H9 (cell line): Measurements from ENCODE around the gene ANKRD17. TPM values are rescaled to one million over a fixed set of nuclear protein-coding genes. Genes with fewer than 3 reads are reported as not detected.

Source experiments
- DNase-seq: peaks from one replicate; pipeline ENCODE4 v3.0.0-alpha.2; 2017
- H2AFZ ChIP-seq: one replicate; pipeline ENCODE4 v1.6.1; 2013; ENCODE audit warnings: mild to moderate bottlenecking, low read length, control low read depth, moderate library complexity
- H2AK5ac ChIP-seq: 2 replicates; pipeline ENCODE4 v1.6.1; 2013; ENCODE audit warnings: low read length, control low read depth, mixed read lengths; ENCODE audit not compliant: insufficient read length
- H2BK120ac ChIP-seq: one replicate; pipeline ENCODE4 v1.6.1; 2013; ENCODE audit warnings: low read depth, mild to moderate bottlenecking, low read length, control low read depth, inconsistent platforms; ENCODE audit not compliant: poor library complexity, severe bottlenecking
- H2BK12ac ChIP-seq: 2 replicates; pipeline ENCODE4 v1.6.1; 2013; ENCODE audit warnings: low read length, control low read depth, mixed read lengths, low read depth; ENCODE audit not compliant: insufficient read length
- H2BK15ac ChIP-seq: 2 replicates; pipeline ENCODE4 v1.6.1; 2013; ENCODE audit warnings: low read depth, low read length, control low read depth
- H2BK20ac ChIP-seq: one replicate; pipeline ENCODE4 v1.6.1; 2013; ENCODE audit warnings: low read depth, mild to moderate bottlenecking, low read length, control low read depth, inconsistent platforms; ENCODE audit not compliant: poor library complexity, severe bottlenecking
- H2BK5ac ChIP-seq: 2 replicates; pipeline ENCODE4 v1.6.1; 2013; ENCODE audit warnings: low read length, control low read depth, mixed read lengths; ENCODE audit not compliant: insufficient read length
- H3K14ac ChIP-seq: 2 replicates; pipeline ENCODE4 v1.6.1; 2013; ENCODE audit warnings: low read length, control low read depth; ENCODE audit not compliant: insufficient read depth
- H3K18ac ChIP-seq: 2 replicates; pipeline ENCODE4 v1.6.1; 2013; ENCODE audit warnings: low read depth, mild to moderate bottlenecking, mixed read lengths, low read length, control low read depth; ENCODE audit not compliant: insufficient read length
- H3K23ac ChIP-seq: 2 replicates; pipeline ENCODE4 v1.6.1; 2013; ENCODE audit warnings: low read length, control low read depth, mixed read lengths, low read depth; ENCODE audit not compliant: insufficient read length
- H3K23me2 ChIP-seq: 2 replicates; pipeline ENCODE4 v1.6.1; 2013; ENCODE audit warnings: low read depth, mild to moderate bottlenecking, mixed read lengths, low read length, control low read depth; ENCODE audit not compliant: insufficient read length, poor library complexity, severe bottlenecking
- H3K27ac ChIP-seq: 2 replicates; pipeline ENCODE4 v1.5.1; 2013; ENCODE audit warnings: low read length, control low read depth, mixed read lengths, low read depth; ENCODE audit not compliant: insufficient read length
- H3K27me3 ChIP-seq: 2 replicates; pipeline ENCODE4 v1.6.1; 2013; ENCODE audit warnings: low read length, control low read depth, inconsistent platforms; ENCODE audit not compliant: insufficient read depth
- H3K4ac ChIP-seq: 2 replicates; pipeline ENCODE4 v1.6.1; 2013; ENCODE audit warnings: low read depth, mild to moderate bottlenecking, control low read depth, inconsistent platforms, low read length, moderate library complexity
- H3K4me1 ChIP-seq: 2 replicates; pipeline ENCODE4 v1.6.1; 2013; ENCODE audit warnings: low read length, control low read depth, inconsistent platforms; ENCODE audit not compliant: insufficient read depth
- H3K4me2 ChIP-seq: 2 replicates; pipeline ENCODE4 v1.6.1; 2013; ENCODE audit warnings: low read length, control low read depth, mixed read lengths; ENCODE audit not compliant: insufficient read length, insufficient read depth
- H3K56ac ChIP-seq: 2 replicates; pipeline ENCODE4 v1.6.1; 2013; ENCODE audit warnings: low read depth, mild to moderate bottlenecking, mixed read lengths, low read length, control low read depth; ENCODE audit not compliant: insufficient read length
- H3K79me1 ChIP-seq: 2 replicates; pipeline ENCODE4 v1.6.1; 2013; ENCODE audit warnings: low read depth, mild to moderate bottlenecking, moderate library complexity, low read length, control low read depth, inconsistent platforms; ENCODE audit not compliant: insufficient read depth, poor library complexity, severe bottlenecking
- H3K79me2 ChIP-seq: 2 replicates; pipeline ENCODE4 v1.6.1; 2013; ENCODE audit warnings: low read length, control low read depth, inconsistent platforms; ENCODE audit not compliant: insufficient read depth
- H3K9ac ChIP-seq: 2 replicates; pipeline ENCODE4 v1.6.1; 2013; ENCODE audit warnings: low read length, control low read depth, mixed read lengths; ENCODE audit not compliant: insufficient read length; ENCODE audit errors: extremely low read depth
- H3K9me3 ChIP-seq: one replicate; pipeline ENCODE4 v1.6.1; 2013; ENCODE audit warnings: low read depth, low read length, inconsistent platforms; ENCODE audit not compliant: control insufficient read depth
- H3T11ph ChIP-seq: one replicate; pipeline ENCODE4 v1.6.1; 2013; ENCODE audit warnings: mild to moderate bottlenecking, low read length, control low read depth, inconsistent platforms
- H4K20me1 ChIP-seq: one replicate; pipeline ENCODE4 v1.6.1; 2013; ENCODE audit not compliant: control insufficient read depth, insufficient read length, insufficient read depth
- H4K5ac ChIP-seq: 2 replicates; pipeline ENCODE4 v1.6.1; 2013; ENCODE audit warnings: low read depth, mild to moderate bottlenecking, mixed read lengths, low read length, control low read depth; ENCODE audit not compliant: insufficient read length
- H4K8ac ChIP-seq: replicated peaks from 2 replicates; pipeline ENCODE4 v1.6.1; 2013; ENCODE audit warnings: low read length, control low read depth, mixed read lengths, low read depth; ENCODE audit not compliant: insufficient read length
- H4K91ac ChIP-seq: 2 replicates; pipeline ENCODE4 v1.6.1; 2013; ENCODE audit warnings: low read depth, mild to moderate bottlenecking, moderate library complexity, mixed read lengths, low read length, control low read depth; ENCODE audit not compliant: insufficient read length
- H3K27ac Mint-ChIP-seq, 3 experiments: 2 replicates in 2 of 3; 3 replicates in 1 of 3; pipeline ENCODE4 v1.8.0; 2020 to 2021; ENCODE audit warnings: mixed read lengths in 3 of 3, mild to moderate bottlenecking in 1 of 3, moderate library complexity in 1 of 3
- H3K27me3 Mint-ChIP-seq: 2 replicates; pipeline ENCODE4 v1.8.0; 2021; ENCODE audit warnings: low read depth, mild to moderate bottlenecking, moderate library complexity, mixed read lengths
- H3K36me3 Mint-ChIP-seq, 3 experiments: 2 replicates in 2 of 3; 3 replicates in 1 of 3; pipeline ENCODE4 v1.8.0; 2020 to 2021; ENCODE audit warnings: low read depth in 3 of 3, mixed read lengths in 3 of 3; ENCODE audit not compliant: insufficient read depth in 1 of 3
- H3K4me1 Mint-ChIP-seq, 2 experiments: 2 replicates each; pipeline ENCODE4 v1.8.0; 2020; ENCODE audit warnings: mixed read lengths in 2 of 2
- H3K4me3 Mint-ChIP-seq, 2 experiments: 2 replicates in 1 of 2; 3 replicates in 1 of 2; pipeline ENCODE4 v1.8.0; 2020 to 2021; ENCODE audit warnings: mild to moderate bottlenecking in 2 of 2, mixed read lengths in 2 of 2, moderate library complexity in 1 of 2
- H3K9me3 Mint-ChIP-seq, 2 experiments: 2 replicates in 1 of 2; 3 replicates in 1 of 2; pipeline ENCODE4 v1.8.0; 2020; ENCODE audit warnings: mild to moderate bottlenecking in 2 of 2, mixed read lengths in 2 of 2, moderate library complexity in 1 of 2
- WGBS: extraction: QIAGEN DNeasy Blood & Tissue Kit; methylation state at CpG from one replicate; pipeline ENCODE4 v1.1.7; 2013; ENCODE audit warnings: missing lambda C conversion rate, low lambda C conversion rate, mixed read lengths; ENCODE audit not compliant: insufficient read length; ENCODE audit errors: extremely low coverage; 5-methylcytosine and 5-hydroxymethylcytosine counted together
- total RNA-seq: library from RNA; stranded (reverse); gene quantifications from 2 replicates; pipeline ENCODE4 v1.2.1, GENCODE V29; 2021
- TF ChIP-seq, protein P1 (sequence below): fragments of 200-600 bp; sonication (generic); conservative IDR thresholded peaks from 3 replicates; pipeline ENCODE4 v1.8.0; 2021; ENCODE audit warnings: antibody characterized with exemption, mild to moderate bottlenecking

ANKRD17 gene
- total RNA-seq, 1 experiment from 2014 or later = 82.4 TPM

GRCh38 chr4:73068491-73069337 lies 189.9 kb downstream of the ANKRD17 start:
- TF ChIP-seq, protein P1, sequence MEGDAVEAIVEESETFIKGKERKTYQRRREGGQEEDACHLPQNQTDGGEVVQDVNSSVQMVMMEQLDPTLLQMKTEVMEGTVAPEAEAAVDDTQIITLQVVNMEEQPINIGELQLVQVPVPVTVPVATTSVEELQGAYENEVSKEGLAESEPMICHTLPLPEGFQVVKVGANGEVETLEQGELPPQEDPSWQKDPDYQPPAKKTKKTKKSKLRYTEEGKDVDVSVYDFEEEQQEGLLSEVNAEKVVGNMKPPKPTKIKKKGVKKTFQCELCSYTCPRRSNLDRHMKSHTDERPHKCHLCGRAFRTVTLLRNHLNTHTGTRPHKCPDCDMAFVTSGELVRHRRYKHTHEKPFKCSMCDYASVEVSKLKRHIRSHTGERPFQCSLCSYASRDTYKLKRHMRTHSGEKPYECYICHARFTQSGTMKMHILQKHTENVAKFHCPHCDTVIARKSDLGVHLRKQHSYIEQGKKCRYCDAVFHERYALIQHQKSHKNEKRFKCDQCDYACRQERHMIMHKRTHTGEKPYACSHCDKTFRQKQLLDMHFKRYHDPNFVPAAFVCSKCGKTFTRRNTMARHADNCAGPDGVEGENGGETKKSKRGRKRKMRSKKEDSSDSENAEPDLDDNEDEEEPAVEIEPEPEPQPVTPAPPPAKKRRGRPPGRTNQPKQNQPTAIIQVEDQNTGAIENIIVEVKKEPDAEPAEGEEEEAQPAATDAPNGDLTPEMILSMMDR = no peak
- no peak overlapping the region for H2BK15ac ChIP-seq
- H3K4me1 Mint-ChIP-seq = peaks cover 11 to 12% of the 10 kb centered on the region in 2 experiments
- H3K14ac ChIP-seq = peak overlapping the region; percentile 9
- no peak overlapping the region for H3K23ac ChIP-seq
- H4K20me1 ChIP-seq = no peaks in the 10 kb centered on the region
- peak overlapping the region; percentile 29 for H3K27ac ChIP-seq
- peak overlapping the region; percentile 68 for H3T11ph ChIP-seq
- H3K9me3 ChIP-seq = no peaks in the 10 kb centered on the region
- H3K4ac ChIP-seq = no peak overlapping the region
- no peaks in the 10 kb centered on the region for H3K23me2 ChIP-seq
- no peak overlapping the region for H4K5ac ChIP-seq
- no peak overlapping the region for H2BK12ac ChIP-seq
- H2AFZ ChIP-seq = peak overlapping the region; percentile 84
- no peak overlapping the region for H4K91ac ChIP-seq
- peak overlapping the region; percentile 59 for H3K4me2 ChIP-seq
- H3K4me3 Mint-ChIP-seq = peak overlapping the region; percentile 84 to 90
- peak overlapping the region; percentile 74 for H3K18ac ChIP-seq
- no peak overlapping the region for H4K8ac ChIP-seq
- H3K79me2 ChIP-seq = 0 out of 2 replicates have a peak, but pooled peaks cover 2% of the 10 kb centered on the region
- peaks cover 2 to 23% (median 12%) of the 10 kb centered on the region in 3 experiments; a peak in 5 of 7 replicates for H3K36me3 Mint-ChIP-seq
- no peaks in the 10 kb centered on the region for H3K27me3 Mint-ChIP-seq
- no CpG with 5 or more reads among the region's 27 CpGs for WGBS
- H2BK5ac ChIP-seq = no peak overlapping the region
- no peaks in the 10 kb centered on the region for H3K27me3 ChIP-seq
- H3K79me1 ChIP-seq = no peaks in the 10 kb centered on the region
- H2AK5ac ChIP-seq = no peak overlapping the region
- H2BK120ac ChIP-seq = no peak overlapping the region
- no peak overlapping the region for H2BK20ac ChIP-seq
- peak overlapping the region; percentile 86 to 97 (median 89) for H3K27ac Mint-ChIP-seq
- H3K4me1 ChIP-seq = no peaks in the 10 kb centered on the region
- H3K9me3 Mint-ChIP-seq = no peaks in the 10 kb centered on the region
- peak overlapping the region; percentile 10 for H3K56ac ChIP-seq
- no peak for DNase-seq
- peak overlapping the region; percentile 68 for H3K9ac ChIP-seq
